ENCODE results near the gene CLMN. TPM values are rescaled to one million over a fixed set of nuclear protein-coding genes. Genes with fewer than 3 reads are reported as not detected.

The CLMN gene
- total and polyA plus RNA-seq, 2 experiments from 2014 or later, result 3.2 to 5.7 TPM

GRCh38 chr14:95137804-95138167, 181.9 kb downstream of the CLMN start:
- Mint-ChIP-seq H3K9me3 (no peaks in the 10 kb centered on the region), H3K27ac (peak overlapping the region; percentile 75), H3K27me3 (ENCODE audit: insufficient read depth, low read depth, poor library complexity) (no peaks in the 10 kb centered on the region), H3K36me3 (ENCODE audit: low read depth) (peaks cover 4% of the 10 kb centered on the region; the same call in 2 of the 3 replicates), H3K4me1 (peaks cover 65% of the 10 kb centered on the region), H3K4me3 (no peak overlapping the region)
- peak; percentile 48; the same call in 2 of the 3 replicates for ATAC-seq
- peaks cover 93% of the 10 kb centered on the region for H3K79me2 ChIP-seq (replicated peaks; ENCODE audit: insufficient read depth)
- H3K27ac ChIP-seq (ENCODE audit: low read depth), result peak overlapping the region; percentile 78
- TF ChIP-seq CREB1 (CRISPR knock-in tag; IDR thresholded peaks at IDR 0.05; ENCODE audit: low read depth), result no peak
- TF ChIP-seq, protein P1, sequence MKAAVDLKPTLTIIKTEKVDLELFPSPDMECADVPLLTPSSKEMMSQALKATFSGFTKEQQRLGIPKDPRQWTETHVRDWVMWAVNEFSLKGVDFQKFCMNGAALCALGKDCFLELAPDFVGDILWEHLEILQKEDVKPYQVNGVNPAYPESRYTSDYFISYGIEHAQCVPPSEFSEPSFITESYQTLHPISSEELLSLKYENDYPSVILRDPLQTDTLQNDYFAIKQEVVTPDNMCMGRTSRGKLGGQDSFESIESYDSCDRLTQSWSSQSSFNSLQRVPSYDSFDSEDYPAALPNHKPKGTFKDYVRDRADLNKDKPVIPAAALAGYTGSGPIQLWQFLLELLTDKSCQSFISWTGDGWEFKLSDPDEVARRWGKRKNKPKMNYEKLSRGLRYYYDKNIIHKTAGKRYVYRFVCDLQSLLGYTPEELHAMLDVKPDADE (IDR thresholded peaks at IDR 0.05), result no peak
- TF ChIP-seq ZNF462 (CRISPR knock-in tag; IDR thresholded peaks at IDR 0.05), result no peak
- TF ChIP-seq, protein P2, sequence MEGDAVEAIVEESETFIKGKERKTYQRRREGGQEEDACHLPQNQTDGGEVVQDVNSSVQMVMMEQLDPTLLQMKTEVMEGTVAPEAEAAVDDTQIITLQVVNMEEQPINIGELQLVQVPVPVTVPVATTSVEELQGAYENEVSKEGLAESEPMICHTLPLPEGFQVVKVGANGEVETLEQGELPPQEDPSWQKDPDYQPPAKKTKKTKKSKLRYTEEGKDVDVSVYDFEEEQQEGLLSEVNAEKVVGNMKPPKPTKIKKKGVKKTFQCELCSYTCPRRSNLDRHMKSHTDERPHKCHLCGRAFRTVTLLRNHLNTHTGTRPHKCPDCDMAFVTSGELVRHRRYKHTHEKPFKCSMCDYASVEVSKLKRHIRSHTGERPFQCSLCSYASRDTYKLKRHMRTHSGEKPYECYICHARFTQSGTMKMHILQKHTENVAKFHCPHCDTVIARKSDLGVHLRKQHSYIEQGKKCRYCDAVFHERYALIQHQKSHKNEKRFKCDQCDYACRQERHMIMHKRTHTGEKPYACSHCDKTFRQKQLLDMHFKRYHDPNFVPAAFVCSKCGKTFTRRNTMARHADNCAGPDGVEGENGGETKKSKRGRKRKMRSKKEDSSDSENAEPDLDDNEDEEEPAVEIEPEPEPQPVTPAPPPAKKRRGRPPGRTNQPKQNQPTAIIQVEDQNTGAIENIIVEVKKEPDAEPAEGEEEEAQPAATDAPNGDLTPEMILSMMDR (conservative IDR thresholded peaks at IDR 0.05; ENCODE audit: low read depth in 2 of 2), result no peak
- TF ChIP-seq NANOG (IDR thresholded peaks at IDR 0.05; ENCODE audit: borderline replicate concordance), result no peak
- TF ChIP-seq EZH2 (IDR thresholded peaks at IDR 0.05; ENCODE audit: low read depth, unreplicated experiment), result no peak
- no peak for TF ChIP-seq JUNB (IDR thresholded peaks at IDR 0.05; ENCODE audit: unreplicated experiment)
- TF ChIP-seq REST (IDR thresholded peaks at IDR 0.05; ENCODE audit: unreplicated experiment), result no peak
- no peak for TF ChIP-seq STAT1 (IDR thresholded peaks at IDR 0.05; ENCODE audit: unreplicated experiment)
- TF ChIP-seq ZNF331 (CRISPR knock-in tag; IDR thresholded peaks at IDR 0.05; ENCODE audit: low read depth), result no peak
- TF ChIP-seq ZNF114 (CRISPR knock-in tag; IDR thresholded peaks at IDR 0.05), result no peak
- no peak for TF ChIP-seq EZH2phosphoT487 (IDR thresholded peaks at IDR 0.05; ENCODE audit: unreplicated experiment)
- TF ChIP-seq POLR2AphosphoS5 (IDR thresholded peaks at IDR 0.05; ENCODE audit: low read depth), result no peak
- no peaks in the 10 kb centered on the region for H3K27me3 ChIP-seq (ENCODE audit: insufficient read depth)
- no peak for DNase-seq (ENCODE audit: low spot score)
- no peak overlapping the region for H3K4me3 ChIP-seq
- H3F3A ChIP-seq (replicated peaks; ENCODE audit: low read depth), result no peaks in the 10 kb centered on the region
- peaks cover 1% of the 10 kb centered on the region; the same call in 1 of the 2 replicates for H3K36me3 ChIP-seq (ENCODE audit: insufficient read depth)
- peaks cover 8% of the 10 kb centered on the region for H4K20me1 ChIP-seq (replicated peaks; ENCODE audit: insufficient read depth)
- H3K4me1 ChIP-seq (ENCODE audit: insufficient read depth), result peaks cover 58% of the 10 kb centered on the region
- no peak overlapping the region for H2AFZ ChIP-seq
- H3K9me2 ChIP-seq (ENCODE audit: insufficient read depth), result no peaks in the 10 kb centered on the region
- 0 out of 2 replicates have a peak overlapping the region, but pooled peaks have one; percentile 18 for H3K4me2 ChIP-seq
